GM12872 (cell line): Measurements from ENCODE around the gene SORBS2.

Source experiments
- CTCF ChIP-seq: IDR thresholded peaks from 3 replicates; pipeline ENCODE4 v1.5.1; 2011; ENCODE audit warnings: low read depth, mild to moderate bottlenecking, low read length, moderate library complexity; ENCODE audit not compliant: insufficient read depth

Gene SORBS2

GRCh38 chr4:185570727-185571126, 241.3 kb downstream of the SORBS2 start:
- no peak for TF ChIP-seq CTCF

GRCh38 chr4:185567381-185568376, 244.3 kb downstream of the SORBS2 start:
- TF ChIP-seq CTCF, result no peak

- no peak for TF ChIP-seq CTCF
Observed at GRCh38 chr4:185566972-185567371, 245.0 kb downstream of the SORBS2 start.

GRCh38 chr4:185566425-185566824, 245.6 kb downstream of the SORBS2 start:
- no peak for TF ChIP-seq CTCF

GRCh38 chr4:185565696-185566095, 246.3 kb downstream of the SORBS2 start:
- no peak for TF ChIP-seq CTCF

GRCh38 chr4:185564349-185564748, 247.6 kb downstream of the SORBS2 start:
- no peak for TF ChIP-seq CTCF

- no peak for TF ChIP-seq CTCF
Observed at GRCh38 chr4:185562531-185562930, 249.5 kb downstream of the SORBS2 start.
